Breast epithelium (tissue), 4 donors: ENCODE data around the gene ABHD13. TPM values are rescaled to one million over a fixed set of nuclear protein-coding genes. Genes with fewer than 3 reads are reported as not detected.

Source experiments
- DNase-seq, 2 donors: peaks; one replicate each; pipeline ENCODE4 v3.0.0-alpha.2; 2019; ENCODE audit warnings: low spot score in 2 of 2
- H3K27ac ChIP-seq, 2 donors: fragments of 200-600 bp; sonication (generic) in 1 of 2; one replicate each; pipeline ENCODE4 v1.5.1; 2016 to 2019; ENCODE audit warnings: mild to moderate bottlenecking in 1 of 2
- H3K27me3 ChIP-seq, 2 donors: fragments of 200-600 bp; sonication (generic) in 1 of 2; one replicate each; pipeline versions ENCODE4 v1.5.1 to v1.6.0; 2017 to 2019; ENCODE audit warnings: control low read depth in 1 of 2, mild to moderate bottlenecking in 1 of 2
- H3K36me3 ChIP-seq: fragments of 200-600 bp; one replicate; pipeline ENCODE4 v1.5.1; 2019
- H3K4me1 ChIP-seq, 2 donors: fragments of 200-600 bp; sonication (generic); one replicate each; pipeline ENCODE4 v1.5.1; 2016 to 2019; ENCODE audit warnings: control low read depth in 1 of 2
- H3K4me3 ChIP-seq, 3 donors: fragments of 200-600 bp; sonication (generic); 1 replicate in 2 of 3; 2 replicates in 1 of 3; pipeline ENCODE4 v1.5.1; 2016 to 2019; ENCODE audit warnings: mild to moderate bottlenecking in 3 of 3, moderate library complexity in 2 of 3
- H3K9me3 ChIP-seq, 2 donors: fragments of 200-600 bp; sonication (generic) in 1 of 2; one replicate each; pipeline ENCODE4 v1.5.1; 2016 to 2019; ENCODE audit warnings: control low read depth in 1 of 2
- CTCF ChIP-seq, 3 donors: fragments of 450-650 bp; IDR thresholded peaks; one replicate each; pipeline ENCODE4 v1.5.1; 2016 to 2017; ENCODE audit warnings: antibody characterized with exemption in 3 of 3, mild to moderate bottlenecking in 3 of 3, moderate library complexity in 3 of 3
- POLR2A ChIP-seq: fragments of 450-650 bp; IDR thresholded peaks from one replicate; pipeline ENCODE4 v1.6.1; 2016; ENCODE audit warnings: antibody characterized with exemption, mild to moderate bottlenecking, moderate library complexity
- POLR2AphosphoS5 ChIP-seq, 3 donors: sonication (generic); formaldehyde crosslinking; IDR thresholded peaks; one replicate each; pipeline ENCODE4 v1.6.1; 2017; ENCODE audit warnings: antibody characterized with exemption in 3 of 3
- intact Hi-C: fragments of 100-400 bp; cut with DNase I; formaldehyde crosslinking; loops from one replicate; pipeline ENCODE4 v1.15.1; 2023; ENCODE audit warnings: low total_unique reads
- total RNA-seq, 3 donors: library from RNA; depleted of rRNA; stranded (reverse); fragments of >200 nt; gene quantifications; one replicate each; pipeline ENCODE4 v1.1.0, GENCODE V29; 2016

Gene ABHD13
- total RNA-seq, 3 donors from 2014 or later = 9.9 to 20.5 (median 14.4) TPM

- H3K36me3 ChIP-seq = no peaks in the 10 kb centered on the region
- DNase-seq = no peak
- intact Hi-C loops = no loop called here
- peaks cover 16 to 18% of the 10 kb centered on the region in 2 donors for H3K9me3 ChIP-seq
- TF ChIP-seq CTCF (IDR thresholded peaks at IDR 0.05) (no peak), POLR2AphosphoS5 (IDR thresholded peaks at IDR 0.05) (no peak), POLR2A (no peak)
- H3K27me3 ChIP-seq = no peaks in the 10 kb centered on the region
- H3K27ac ChIP-seq = no peak overlapping the region
- no peaks in the 10 kb centered on the region for H3K4me1 ChIP-seq
- H3K4me3 ChIP-seq = no peak overlapping the region
Observed at GRCh38 chr13:108195146-108195545, 23.0 kb upstream of the ABHD13 start.

- H3K27me3 ChIP-seq = no peaks in the 10 kb centered on the region
- H3K36me3 ChIP-seq = no peaks in the 10 kb centered on the region
- no peak overlapping the region for H3K27ac ChIP-seq
- no peak overlapping the region for H3K4me3 ChIP-seq
- intact Hi-C loops = no loop called here
- DNase-seq = no peak
- peaks cover 16 to 18% of the 10 kb centered on the region in 2 donors for H3K9me3 ChIP-seq
- H3K4me1 ChIP-seq = no peaks in the 10 kb centered on the region
- TF ChIP-seq POLR2A (no peak), POLR2AphosphoS5 (IDR thresholded peaks at IDR 0.05) (no peak), CTCF (IDR thresholded peaks at IDR 0.05) (no peak)
Observed at GRCh38 chr13:108195861-108196260, 22.3 kb upstream of the ABHD13 start.

GRCh38 chr13:108200781-108201398, 17.3 kb upstream of the ABHD13 start:
- intact Hi-C loops = no loop called here
- Histone ChIP-seq H3K27ac (no peak overlapping the region), H3K27me3 (no peaks in the 10 kb centered on the region), H3K36me3 (no peaks in the 10 kb centered on the region), H3K4me3 (no peak overlapping the region), H3K4me1 (no peaks in the 10 kb centered on the region), H3K9me3 (peaks cover under 1% of the 10 kb centered on the region in 2 donors)
- TF ChIP-seq POLR2A (no peak), CTCF (IDR thresholded peaks at IDR 0.05) (no peak), POLR2AphosphoS5 (IDR thresholded peaks at IDR 0.05) (no peak)
- no peak for DNase-seq

- no peak for TF ChIP-seq CTCF (IDR thresholded peaks at IDR 0.05)
- no peak for TF ChIP-seq POLR2A
- TF ChIP-seq POLR2AphosphoS5 (IDR thresholded peaks at IDR 0.05) = no peak
- Histone ChIP-seq H3K36me3 (no peaks in the 10 kb centered on the region), H3K27ac (no peak overlapping the region), H3K9me3 (no peaks in the 10 kb centered on the region), H3K4me1 (no peaks in the 10 kb centered on the region), H3K4me3 (no peak overlapping the region), H3K27me3 (no peaks in the 10 kb centered on the region)
- intact Hi-C loops = no loop called here
- DNase-seq = no peak
Observed at GRCh38 chr13:108210551-108210950, 7.6 kb upstream of the ABHD13 start.

- H3K4me1 ChIP-seq = no peaks in the 10 kb centered on the region
- TF ChIP-seq CTCF (IDR thresholded peaks at IDR 0.05) = no peak
- no peak for TF ChIP-seq POLR2AphosphoS5 (IDR thresholded peaks at IDR 0.05)
- TF ChIP-seq POLR2A = no peak
- intact Hi-C loops = no loop called here
- H3K4me3 ChIP-seq = no peak overlapping the region
- no peaks in the 10 kb centered on the region for H3K9me3 ChIP-seq
- no peak for DNase-seq
- H3K36me3 ChIP-seq = no peaks in the 10 kb centered on the region
- no peaks in the 10 kb centered on the region for H3K27me3 ChIP-seq
- no peak overlapping the region for H3K27ac ChIP-seq
Observed at GRCh38 chr13:108212886-108213285, 5.3 kb upstream of the ABHD13 start.
